A673 (cell line): ENCODE measurements around the gene PACRG.

ENCODE experiments used
- CTCF ChIP-seq: fragments of 300-800, 200-600 bp; sonication (generic); conservative IDR thresholded peaks from 2 replicates; pipeline ENCODE4 v1.5.1; 2017; ENCODE audit warnings: low read depth, mild to moderate bottlenecking, antibody characterized with exemption, low read length, moderate library complexity, mixed read lengths
- EZH2 ChIP-seq: fragments of 200-600 bp; sonication (generic); IDR thresholded peaks from 2 replicates; pipeline ENCODE4 v1.6.1; 2017; ENCODE audit warnings: borderline replicate concordance, low read depth, mild to moderate bottlenecking, mixed read lengths, antibody characterized with exemption, low read length; ENCODE audit not compliant: poor library complexity, severe bottlenecking

DNA sequence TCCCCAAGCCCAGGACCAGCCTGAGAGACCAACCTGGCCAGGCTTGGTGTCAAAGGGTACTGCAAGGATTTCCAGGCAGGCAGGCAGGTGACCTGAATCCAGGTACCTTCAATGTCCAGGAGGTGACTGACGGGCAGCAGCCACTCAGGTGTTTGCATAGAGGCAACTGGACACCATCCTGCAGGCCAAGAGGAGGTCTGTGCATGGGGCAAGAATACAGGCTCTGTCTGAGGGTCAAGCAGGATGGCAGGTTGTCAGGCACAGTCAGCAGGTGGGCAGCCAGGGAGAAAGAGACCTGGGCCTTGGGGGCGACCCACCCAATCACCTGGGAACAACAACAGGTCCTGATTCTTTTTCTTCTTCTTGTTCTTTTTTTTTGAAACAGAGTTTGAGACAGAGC lies 527.5 kb downstream of the PACRG start:
- TF ChIP-seq CTCF (no peak), EZH2 (no peak)
